ENCODE measurements around the gene AFAP1.

Gene AFAP1

GRCh38 chr4:7771541-7772507 lies 167.8 kb downstream of the AFAP1 start:
- Histone ChIP-seq H2BK5ac (ENCODE audit: low read depth, low read length, poor library complexity) (no peak overlapping the region), H2BK12ac (ENCODE audit: low read length) (no peak overlapping the region), H2AK5ac (ENCODE audit: low read length) (no peak overlapping the region), H3K79me2 (ENCODE audit: control insufficient read depth, insufficient read depth, low read length, poor library complexity) (no peaks in the 10 kb centered on the region), H3K9ac (ENCODE audit: low read length) (no peak overlapping the region), H3K79me1 (ENCODE audit: low read length) (no peaks in the 10 kb centered on the region), H3K4me3 (ENCODE audit: low read depth, low read length) (no peak overlapping the region), H4K12ac (ENCODE audit: low read depth, low read length) (no peak overlapping the region), H3K14ac (ENCODE audit: low read length) (no peak overlapping the region), H3K9me3 (ENCODE audit: insufficient read depth, low read depth, low read length) (no peaks in the 10 kb centered on the region), H3K27ac (ENCODE audit: low read depth, low read length) (no peak overlapping the region), H3K23ac (ENCODE audit: low read length) (no peak overlapping the region), H2BK120ac (ENCODE audit: insufficient read depth, low read length, poor library complexity) (no peak overlapping the region), H3K4me1 (ENCODE audit: control insufficient read depth in 1 of 2, insufficient read depth in 2 of 2, low read length in 2 of 2) (no peaks in the 10 kb centered on the region), H2AFZ (ENCODE audit: insufficient read depth, low read length, poor library complexity) (no peak overlapping the region), H3K36me3 (ENCODE audit: control insufficient read depth in 1 of 2, insufficient read depth in 2 of 2, low read length in 2 of 2) (peaks cover 73 to 84% of the 10 kb centered on the region in 2 experiments), H3K4ac (ENCODE audit: low read depth, low read length) (no peak overlapping the region), H3K27me3 (ENCODE audit: insufficient read depth, low read length) (no peaks in the 10 kb centered on the region), H4K91ac (ENCODE audit: low read depth, low read length) (no peak overlapping the region), H3K4me2 (ENCODE audit: low read length) (no peak overlapping the region), H3K18ac (ENCODE audit: low read length) (no peak overlapping the region), H4K8ac (ENCODE audit: low read depth, low read length) (no peak overlapping the region)
- no CpG with 5 or more reads among the region's 26 CpGs for WGBS (ENCODE audit: extremely low coverage, insufficient coverage, insufficient read length)
- no peak for DNase-seq

- Histone ChIP-seq H3K18ac (ENCODE audit: low read length) (no peak overlapping the region), H2BK120ac (ENCODE audit: insufficient read depth, low read length, poor library complexity) (no peak overlapping the region), H3K14ac (ENCODE audit: low read length) (no peak overlapping the region), H3K27ac (ENCODE audit: low read depth, low read length) (no peak overlapping the region), H3K4me2 (ENCODE audit: low read length) (no peak overlapping the region), H3K4me1 (ENCODE audit: control insufficient read depth in 1 of 2, insufficient read depth in 2 of 2, low read length in 2 of 2) (no peaks in the 10 kb centered on the region), H3K36me3 (ENCODE audit: control insufficient read depth in 1 of 2, insufficient read depth in 2 of 2, low read length in 2 of 2) (peaks cover 79 to 85% of the 10 kb centered on the region in 2 experiments), H3K23ac (ENCODE audit: low read length) (no peak overlapping the region), H4K8ac (ENCODE audit: low read depth, low read length) (no peak overlapping the region), H2AFZ (ENCODE audit: insufficient read depth, low read length, poor library complexity) (no peak overlapping the region), H3K4ac (ENCODE audit: low read depth, low read length) (no peak overlapping the region), H2BK12ac (ENCODE audit: low read length) (no peak overlapping the region), H2AK5ac (ENCODE audit: low read length) (no peak overlapping the region), H3K9ac (ENCODE audit: low read length) (no peak overlapping the region), H2BK5ac (ENCODE audit: low read depth, low read length, poor library complexity) (no peak overlapping the region), H3K9me3 (ENCODE audit: insufficient read depth, low read depth, low read length) (no peaks in the 10 kb centered on the region), H3K79me1 (ENCODE audit: low read length) (no peaks in the 10 kb centered on the region), H3K79me2 (ENCODE audit: control insufficient read depth, insufficient read depth, low read length, poor library complexity) (no peaks in the 10 kb centered on the region), H3K27me3 (ENCODE audit: insufficient read depth, low read length) (no peaks in the 10 kb centered on the region), H4K12ac (ENCODE audit: low read depth, low read length) (no peak overlapping the region), H3K4me3 (ENCODE audit: low read depth, low read length) (no peak overlapping the region), H4K91ac (ENCODE audit: low read depth, low read length) (no peak overlapping the region)
- no CpG with 5 or more reads among the region's 6 CpGs for WGBS (ENCODE audit: extremely low coverage, insufficient coverage, insufficient read length)
- DNase-seq, result no peak
These were observed 168.6 kb downstream of the AFAP1 start for GRCh38 chr4:7771056-7771455.

DNA sequence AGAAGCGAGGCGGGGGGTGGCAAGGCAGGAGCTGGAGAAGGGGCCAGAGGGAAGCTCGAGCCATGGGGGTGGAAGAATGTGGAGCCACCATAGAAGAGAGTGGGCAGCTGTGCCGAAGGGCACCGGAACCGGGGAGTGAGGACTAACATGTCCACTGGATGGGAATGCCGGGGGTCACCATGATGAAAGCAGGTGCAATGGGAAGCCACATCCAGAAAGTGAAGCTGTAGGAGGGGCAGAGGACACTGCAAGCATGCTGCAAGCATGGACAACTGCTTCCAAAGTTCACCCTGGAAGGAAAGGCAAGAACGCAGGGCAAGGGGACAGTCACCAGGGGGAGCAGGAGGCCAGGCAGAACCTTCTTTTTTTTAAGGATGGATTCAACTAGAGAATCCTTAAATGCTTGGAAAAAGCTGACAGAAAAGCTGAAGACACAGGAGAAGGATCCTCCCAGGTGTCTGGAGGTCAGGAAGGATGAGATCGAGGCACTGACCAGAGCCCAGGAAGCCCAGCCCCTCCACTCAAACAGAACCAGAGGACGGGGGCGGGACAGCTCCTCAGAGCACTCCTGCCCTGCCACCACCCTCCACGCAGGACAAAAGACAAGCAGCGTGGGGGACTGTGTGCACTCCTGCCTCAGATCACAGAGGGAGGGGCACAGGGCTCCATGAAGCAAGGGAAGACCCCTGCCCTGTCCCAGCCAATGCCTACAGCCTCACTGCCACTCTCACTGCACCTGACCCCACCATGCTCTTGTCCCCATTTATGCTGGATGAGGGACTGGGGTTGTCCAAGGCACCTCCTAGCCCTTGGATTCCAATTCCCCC lies 169.2 kb downstream of the AFAP1 start:
- H3K9ac ChIP-seq (ENCODE audit: low read length), result no peak overlapping the region

DNA sequence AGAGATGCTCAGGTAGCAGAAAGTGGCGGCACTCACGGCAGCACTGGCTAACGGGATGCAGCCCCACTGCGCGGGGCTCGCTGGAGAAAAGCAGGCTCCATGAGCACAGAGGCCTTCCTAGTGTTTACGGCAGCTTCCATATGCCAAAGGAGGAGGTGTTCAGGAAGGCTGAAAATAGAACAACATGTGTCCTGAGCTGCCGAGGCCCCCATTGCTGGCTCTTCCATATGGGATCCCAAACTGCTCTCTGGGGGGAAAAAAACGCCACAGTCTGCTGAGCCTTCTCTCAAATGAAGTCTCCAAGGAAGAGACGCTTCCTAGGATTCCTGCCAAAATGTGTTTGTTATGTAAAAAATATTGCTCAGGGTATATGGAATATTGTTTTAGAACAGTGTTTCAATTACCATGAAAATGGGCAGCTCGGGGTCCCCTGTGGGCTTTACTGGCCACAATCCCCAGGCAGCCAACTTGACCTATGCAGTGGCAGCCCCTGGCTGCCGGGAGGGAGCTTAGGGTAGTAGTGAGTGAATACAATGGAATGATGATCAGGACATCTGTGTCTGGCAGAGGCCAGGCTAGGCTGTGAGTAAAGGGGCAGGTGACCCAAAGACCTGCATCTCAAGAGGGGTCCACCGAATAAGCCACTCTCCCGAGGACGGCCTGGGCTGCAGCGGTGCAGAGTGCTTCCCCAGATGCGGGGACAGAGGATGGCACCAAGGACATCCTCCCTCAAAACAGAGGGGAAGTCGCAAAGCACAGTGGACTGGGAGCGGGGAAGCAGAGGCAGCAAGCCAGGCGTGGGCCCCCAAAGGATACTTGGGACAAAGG lies 170.1 kb downstream of the AFAP1 start:
- H2BK12ac ChIP-seq (ENCODE audit: low read length), result no peak overlapping the region
- H2BK120ac ChIP-seq (ENCODE audit: insufficient read depth, low read length, poor library complexity), result no peak overlapping the region
- no peak overlapping the region for H2BK5ac ChIP-seq (ENCODE audit: low read depth, low read length, poor library complexity)
- H4K91ac ChIP-seq (ENCODE audit: low read depth, low read length), result no peak overlapping the region
- H4K8ac ChIP-seq (ENCODE audit: low read depth, low read length), result no peak overlapping the region
- H3K18ac ChIP-seq (ENCODE audit: low read length), result no peak overlapping the region
- no peak overlapping the region for H2AFZ ChIP-seq (ENCODE audit: insufficient read depth, low read length, poor library complexity)
- H3K79me2 ChIP-seq (ENCODE audit: control insufficient read depth, insufficient read depth, low read length, poor library complexity), result no peaks in the 10 kb centered on the region
- H3K79me1 ChIP-seq (ENCODE audit: low read length), result no peaks in the 10 kb centered on the region
- H3K23ac ChIP-seq (ENCODE audit: low read length), result no peak overlapping the region
- H3K4me2 ChIP-seq (ENCODE audit: low read length), result no peak overlapping the region
- WGBS (ENCODE audit: extremely low coverage, insufficient coverage, insufficient read length), result no CpG with 5 or more reads among the region's 20 CpGs
- H3K36me3 ChIP-seq (ENCODE audit: control insufficient read depth in 1 of 2, insufficient read depth in 2 of 2, low read length in 2 of 2), result peaks cover 81 to 91% of the 10 kb centered on the region in 2 experiments
- no peak for DNase-seq
- no peaks in the 10 kb centered on the region for H3K4me1 ChIP-seq (ENCODE audit: control insufficient read depth in 1 of 2, insufficient read depth in 2 of 2, low read length in 2 of 2)
- no peak overlapping the region for H3K4ac ChIP-seq (ENCODE audit: low read depth, low read length)
- H3K27ac ChIP-seq (ENCODE audit: low read depth, low read length), result no peak overlapping the region
- no peaks in the 10 kb centered on the region for H3K27me3 ChIP-seq (ENCODE audit: insufficient read depth, low read length)
- H4K12ac ChIP-seq (ENCODE audit: low read depth, low read length), result no peak overlapping the region
- no peak overlapping the region for H3K14ac ChIP-seq (ENCODE audit: low read length)
- H2AK5ac ChIP-seq (ENCODE audit: low read length), result no peak overlapping the region
- no peaks in the 10 kb centered on the region for H3K9me3 ChIP-seq (ENCODE audit: insufficient read depth, low read depth, low read length)
- no peak overlapping the region for H3K9ac ChIP-seq (ENCODE audit: low read length)
- no peak overlapping the region for H3K4me3 ChIP-seq (ENCODE audit: low read depth, low read length)

More for the DNA sequence above, 169.2 kb downstream of the AFAP1 start:
- Histone ChIP-seq H3K27ac (ENCODE audit: low read depth, low read length) (no peak overlapping the region), H2BK12ac (ENCODE audit: low read length) (no peak overlapping the region), H3K36me3 (ENCODE audit: control insufficient read depth in 1 of 2, insufficient read depth in 2 of 2, low read length in 2 of 2) (peaks cover 81 to 87% of the 10 kb centered on the region in 2 experiments), H2AFZ (ENCODE audit: insufficient read depth, low read length, poor library complexity) (no peak overlapping the region), H3K4ac (ENCODE audit: low read depth, low read length) (no peak overlapping the region), H3K79me1 (ENCODE audit: low read length) (no peaks in the 10 kb centered on the region), H4K91ac (ENCODE audit: low read depth, low read length) (no peak overlapping the region), H3K27me3 (ENCODE audit: insufficient read depth, low read length) (no peaks in the 10 kb centered on the region), H3K4me1 (ENCODE audit: control insufficient read depth in 1 of 2, insufficient read depth in 2 of 2, low read length in 2 of 2) (no peaks in the 10 kb centered on the region), H3K4me3 (ENCODE audit: low read depth, low read length) (no peak overlapping the region), H2BK120ac (ENCODE audit: insufficient read depth, low read length, poor library complexity) (no peak overlapping the region), H3K9me3 (ENCODE audit: insufficient read depth, low read depth, low read length) (no peaks in the 10 kb centered on the region), H4K12ac (ENCODE audit: low read depth, low read length) (no peak overlapping the region), H4K8ac (ENCODE audit: low read depth, low read length) (no peak overlapping the region), H3K14ac (ENCODE audit: low read length) (no peak overlapping the region), H3K79me2 (ENCODE audit: control insufficient read depth, insufficient read depth, low read length, poor library complexity) (no peaks in the 10 kb centered on the region), H2AK5ac (ENCODE audit: low read length) (no peak overlapping the region), H3K4me2 (ENCODE audit: low read length) (no peak overlapping the region), H3K18ac (ENCODE audit: low read length) (no peak overlapping the region), H2BK5ac (ENCODE audit: low read depth, low read length, poor library complexity) (no peak overlapping the region), H3K23ac (ENCODE audit: low read length) (no peak overlapping the region)
- no CpG with 5 or more reads among the region's 13 CpGs for WGBS (ENCODE audit: extremely low coverage, insufficient coverage, insufficient read length)
- DNase-seq, result no peak
